Cardiac fibroblast (primary cell): ENCODE results near the gene STAG1.
"Not testable (repeated sequence)": the region's sequence is repeated elsewhere in the genome, so short reads cannot be mapped to it uniquely, and the experiment has no call there.

Source experiments
- DNase-seq, 2 donors: peaks; one replicate each; pipeline versions ENCODE4 v3.0.0 to v3.0.0-alpha.2; 2010; ENCODE audit warnings: low read depth in 2 of 2
- H3K4me3 ChIP-seq, 2 donors: replicated peaks in 1 of 2; 1 replicate in 1 of 2; 2 replicates in 1 of 2; pipeline ENCODE4 v1.5.1; 2011; ENCODE audit warnings: low read depth in 2 of 2, low read length in 2 of 2, mild to moderate bottlenecking in 2 of 2, moderate library complexity in 1 of 2
- CTCF ChIP-seq: IDR thresholded peaks from one replicate; pipeline ENCODE4 v1.5.1; 2011; ENCODE audit warnings: low read depth, mild to moderate bottlenecking, low read length, inconsistent platforms

Gene STAG1

GRCh38 chr3:136535906-136536305, 216.3 kb downstream of the STAG1 start:
- no peak overlapping the region for H3K4me3 ChIP-seq
- peak in 1 of 2 donors; percentile 67 for DNase-seq
- no peak for TF ChIP-seq CTCF

DNA sequence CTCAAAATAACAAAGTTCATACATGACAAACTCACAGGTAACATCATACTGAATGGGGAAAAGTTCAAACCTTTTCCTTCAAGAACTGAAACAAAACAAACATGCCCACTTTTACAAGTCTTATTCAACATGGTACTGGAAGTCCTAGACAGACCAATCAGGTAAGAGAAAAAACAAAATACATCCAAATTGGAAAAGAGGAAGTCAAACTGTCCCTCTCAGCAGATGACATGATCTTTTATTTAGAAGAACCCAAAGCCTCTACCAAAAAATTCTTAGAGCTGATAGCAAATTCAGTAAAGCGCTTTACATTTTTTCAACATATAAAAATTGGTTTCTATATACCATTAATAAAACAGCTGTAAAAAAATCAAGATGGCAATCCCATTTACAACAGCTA, 219.4 kb downstream of the STAG1 start:
- DNase-seq, result no peak
- H3K4me3 ChIP-seq, result no peak overlapping the region

GRCh38 chr3:136518102-136518501, 234.1 kb downstream of the STAG1 start:
- no peak overlapping the region for H3K4me3 ChIP-seq
- no peak for DNase-seq
- TF ChIP-seq CTCF, result no peak

More for the DNA sequence above, 219.4 kb downstream of the STAG1 start:
- no peak for TF ChIP-seq CTCF

GRCh38 chr3:136516656-136517055, 235.5 kb downstream of the STAG1 start:
- no peak for TF ChIP-seq CTCF
- H3K4me3 ChIP-seq, result no peak overlapping the region
- DNase-seq, result no peak

GRCh38 chr3:136516095-136516494, 236.1 kb downstream of the STAG1 start:
- no peak overlapping the region for H3K4me3 ChIP-seq
- TF ChIP-seq CTCF, result no peak
- no peak for DNase-seq

DNA sequence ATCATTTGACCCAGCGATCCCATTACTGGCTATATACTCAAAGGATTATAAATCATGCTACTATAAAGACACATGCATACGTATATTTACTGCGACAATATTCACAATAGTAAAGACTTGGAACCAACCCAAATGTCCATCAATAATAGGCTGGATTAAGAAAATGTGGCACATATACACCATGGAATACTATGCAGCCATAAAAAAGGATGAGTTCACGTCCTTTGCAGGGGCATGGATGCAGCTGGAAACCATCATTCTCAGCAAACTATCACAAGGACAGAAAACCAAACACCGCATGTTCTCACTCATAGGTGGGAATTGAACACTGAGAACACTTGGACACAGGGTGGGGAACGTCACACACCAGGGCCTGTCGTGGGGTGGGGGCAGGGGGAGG, 237.6 kb downstream of the STAG1 start:
- DNase-seq, H3K4me3 ChIP-seq: not testable (repeated sequence)

GRCh38 chr3:136513367-136513766, 238.8 kb downstream of the STAG1 start:
- no peak overlapping the region for H3K4me3 ChIP-seq
- TF ChIP-seq CTCF, result no peak
- no peak for DNase-seq
